ENCODE results near the gene SH3RF3. TPM values are rescaled to one million over a fixed set of nuclear protein-coding genes. Genes with fewer than 3 reads are reported as not detected.

SH3RF3 gene
- total RNA-seq, 2 donors from 2014 or later, result 1.4 to 17.0 TPM

- intact Hi-C loops (cut with DNase I), result no loop called here
- WGBS, result 82% methylated on average over 9 of the region's 9 CpGs
- DNase-seq (ENCODE audit: low spot score), result no peak
- H3K27me3 ChIP-seq (replicated peaks; ENCODE audit: insufficient read depth), result no peaks in the 10 kb centered on the region
- no peak overlapping the region for H3K27ac ChIP-seq
- TF ChIP-seq POLR2AphosphoS5 (IDR thresholded peaks at IDR 0.05) (no peak), POLR2A (IDR thresholded peaks at IDR 0.05) (no peak)
- TF ChIP-seq, protein P1, sequence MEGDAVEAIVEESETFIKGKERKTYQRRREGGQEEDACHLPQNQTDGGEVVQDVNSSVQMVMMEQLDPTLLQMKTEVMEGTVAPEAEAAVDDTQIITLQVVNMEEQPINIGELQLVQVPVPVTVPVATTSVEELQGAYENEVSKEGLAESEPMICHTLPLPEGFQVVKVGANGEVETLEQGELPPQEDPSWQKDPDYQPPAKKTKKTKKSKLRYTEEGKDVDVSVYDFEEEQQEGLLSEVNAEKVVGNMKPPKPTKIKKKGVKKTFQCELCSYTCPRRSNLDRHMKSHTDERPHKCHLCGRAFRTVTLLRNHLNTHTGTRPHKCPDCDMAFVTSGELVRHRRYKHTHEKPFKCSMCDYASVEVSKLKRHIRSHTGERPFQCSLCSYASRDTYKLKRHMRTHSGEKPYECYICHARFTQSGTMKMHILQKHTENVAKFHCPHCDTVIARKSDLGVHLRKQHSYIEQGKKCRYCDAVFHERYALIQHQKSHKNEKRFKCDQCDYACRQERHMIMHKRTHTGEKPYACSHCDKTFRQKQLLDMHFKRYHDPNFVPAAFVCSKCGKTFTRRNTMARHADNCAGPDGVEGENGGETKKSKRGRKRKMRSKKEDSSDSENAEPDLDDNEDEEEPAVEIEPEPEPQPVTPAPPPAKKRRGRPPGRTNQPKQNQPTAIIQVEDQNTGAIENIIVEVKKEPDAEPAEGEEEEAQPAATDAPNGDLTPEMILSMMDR (IDR thresholded peaks at IDR 0.05), result no peak
- no peak overlapping the region for H3K4me3 ChIP-seq
- no peaks in the 10 kb centered on the region for H3K4me1 ChIP-seq (replicated peaks)
- no peaks in the 10 kb centered on the region for H3K9me3 ChIP-seq
- no peaks in the 10 kb centered on the region for H3K36me3 ChIP-seq
Measured at GRCh38 chr2:109467701-109468100, 338.7 kb downstream of the SH3RF3 start.

GRCh38 chr2:109468893-109469292 lies 339.9 kb downstream of the SH3RF3 start:
- no peak overlapping the region for H3K27ac ChIP-seq
- H3K36me3 ChIP-seq, result no peaks in the 10 kb centered on the region
- 70% methylated on average over 7 of the region's 7 CpGs for WGBS
- H3K27me3 ChIP-seq (replicated peaks; ENCODE audit: insufficient read depth), result no peaks in the 10 kb centered on the region
- intact Hi-C loops (cut with DNase I), result no loop called here
- H3K9me3 ChIP-seq, result no peaks in the 10 kb centered on the region
- no peak for TF ChIP-seq POLR2A (IDR thresholded peaks at IDR 0.05)
- TF ChIP-seq, protein P1 (IDR thresholded peaks at IDR 0.05), result no peak
- TF ChIP-seq POLR2AphosphoS5 (IDR thresholded peaks at IDR 0.05), result no peak
- no peaks in the 10 kb centered on the region for H3K4me1 ChIP-seq (replicated peaks)
- DNase-seq (ENCODE audit: low spot score), result no peak
- H3K4me3 ChIP-seq, result no peak overlapping the region

GRCh38 chr2:109471658-109472057 lies 342.7 kb downstream of the SH3RF3 start:
- Histone ChIP-seq H3K27ac (no peak overlapping the region), H3K4me1 (replicated peaks) (no peaks in the 10 kb centered on the region), H3K27me3 (replicated peaks; ENCODE audit: insufficient read depth) (no peaks in the 10 kb centered on the region), H3K4me3 (no peak overlapping the region), H3K9me3 (no peaks in the 10 kb centered on the region), H3K36me3 (no peaks in the 10 kb centered on the region)
- intact Hi-C loops (cut with DNase I), result no loop called here
- WGBS, result 94% methylated on average over 3 of the region's 3 CpGs
- no peak for TF ChIP-seq POLR2AphosphoS5 (IDR thresholded peaks at IDR 0.05)
- TF ChIP-seq, protein P1 (IDR thresholded peaks at IDR 0.05), result no peak
- TF ChIP-seq POLR2A (IDR thresholded peaks at IDR 0.05), result no peak
- DNase-seq (ENCODE audit: low spot score), result no peak

- Histone ChIP-seq H3K4me1 (replicated peaks) (no peaks in the 10 kb centered on the region), H3K36me3 (no peaks in the 10 kb centered on the region)
- 35% methylated on average over 14 of the region's 14 CpGs for WGBS
Measured at GRCh38 chr2:109472331-109472959, 343.4 kb downstream of the SH3RF3 start.

More at GRCh38 chr2:109472331-109472959, 343.4 kb downstream of the SH3RF3 start:
- Histone ChIP-seq H3K9me3 (no peaks in the 10 kb centered on the region), H3K27ac (no peak overlapping the region), H3K27me3 (replicated peaks; ENCODE audit: insufficient read depth) (no peaks in the 10 kb centered on the region), H3K4me3 (no peak overlapping the region)
- intact Hi-C loops (cut with DNase I), result no loop called here
- TF ChIP-seq POLR2A (IDR thresholded peaks at IDR 0.05), result no peak
- TF ChIP-seq, protein P1 (IDR thresholded peaks at IDR 0.05), result no peak
- no peak for TF ChIP-seq POLR2AphosphoS5 (IDR thresholded peaks at IDR 0.05)
- no peak for DNase-seq (ENCODE audit: low spot score)
